Measurements from ENCODE around the gene CHCHD3.

DNA sequence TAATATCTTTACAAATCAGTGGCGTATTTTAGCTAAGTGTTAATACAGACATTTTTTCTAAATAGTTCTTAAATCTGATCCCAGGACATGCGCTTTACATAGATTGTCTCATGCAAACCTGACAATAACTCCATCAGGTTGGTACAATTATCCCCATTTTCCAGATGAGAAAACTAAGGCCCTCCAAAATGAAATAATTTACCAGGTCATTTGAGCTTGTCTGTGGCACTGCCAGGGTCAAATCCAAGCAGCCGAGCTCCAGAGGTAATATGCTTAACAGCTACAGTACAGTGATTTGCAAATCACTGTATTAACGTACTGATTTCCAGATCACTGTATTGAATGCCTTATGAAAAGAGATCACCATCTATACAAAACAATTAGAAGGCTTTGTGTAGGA, 223.1 kb downstream of the CHCHD3 start:
- TF ChIP-seq POLR2AphosphoS5 (IDR thresholded peaks at IDR 0.05; ENCODE audit: low read depth, low read length) (no peak), POLR2A (IDR thresholded peaks at IDR 0.05; ENCODE audit: low read depth, low read length) (no peak), PAX5 (IDR thresholded peaks at IDR 0.05; ENCODE audit: insufficient read depth, low read length, severe bottlenecking) (no peak), TAF1 (IDR thresholded peaks at IDR 0.05; ENCODE audit: low read depth, low read length) (no peak), POU2F2 (IDR thresholded peaks at IDR 0.05; ENCODE audit: low read depth, low read length) (no peak), SPI1 (IDR thresholded peaks at IDR 0.05; ENCODE audit: low read depth, low read length) (no peak)
